DMS53 treated with DMSO at 0.1 percent for 48 hours (cell line): ENCODE data around the gene PIGBOS1.
"Not testable (repeated sequence)": the region's sequence is repeated elsewhere in the genome, so short reads cannot be mapped to it uniquely, and the experiment has no call there.

Experiments used
- DNase-seq: peaks from one replicate; lab custom pipeline; 2025; ENCODE audit not compliant: unreplicated experiment; lab: John Stamatoyannopoulos, UW

PIGBOS1 gene, protein sequence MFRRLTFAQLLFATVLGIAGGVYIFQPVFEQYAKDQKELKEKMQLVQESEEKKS

DNA sequence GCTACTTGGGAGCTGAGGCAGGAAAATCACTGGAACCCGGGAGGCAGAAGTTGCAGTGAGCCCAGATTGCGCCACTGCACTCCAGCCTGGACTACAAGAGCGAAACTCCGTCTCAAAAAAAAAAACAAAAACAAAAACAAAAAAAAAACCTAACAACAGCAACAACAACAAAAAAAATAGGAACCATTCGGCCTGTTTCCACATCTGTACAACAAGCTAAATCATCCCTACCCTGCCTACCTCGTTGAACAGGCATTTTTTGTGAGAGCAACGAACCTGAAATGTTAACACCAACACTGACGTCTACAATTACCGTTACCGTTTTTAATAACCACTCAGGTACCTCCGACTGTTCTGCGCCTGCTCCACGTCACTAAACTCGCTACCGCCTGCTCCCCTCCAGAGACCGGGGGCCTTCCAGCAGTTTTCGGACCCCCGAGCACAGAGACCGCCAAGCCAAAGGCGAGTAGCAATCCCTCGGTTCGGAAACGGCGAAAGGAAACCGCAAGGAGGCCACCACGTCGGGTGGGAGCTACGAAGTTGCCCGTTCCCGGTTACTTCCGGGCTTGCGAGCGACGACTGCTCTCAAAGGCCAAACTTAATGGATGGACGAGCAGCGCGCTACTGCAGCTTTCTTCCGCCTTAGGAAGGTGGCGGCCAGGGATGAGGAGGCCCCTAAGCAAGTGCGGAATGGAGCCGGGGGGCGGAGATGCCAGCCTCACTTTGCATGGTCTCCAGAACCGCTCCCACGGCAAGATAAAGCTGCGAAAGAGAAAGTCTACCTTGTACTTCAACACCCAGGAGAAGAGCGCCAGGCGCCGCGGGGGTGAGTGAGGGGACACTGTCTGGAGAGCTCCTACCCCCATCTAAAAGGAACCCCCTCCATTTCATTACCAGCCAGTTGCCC, at the start of gene PIGBOS1, which contains the start of gene PIGB:
Gene PIGBOS1 (minus strand): TSS at position 536 of the 907 bp plus-strand sequence. CDS start 1,331 bp downstream, outside the sequence.
Gene PIGB (plus strand): TSS at position 635 of the 907 bp plus-strand sequence. CDS start 29 bp downstream, at position 664.
- DNase-seq = peak; percentile 66

DNA sequence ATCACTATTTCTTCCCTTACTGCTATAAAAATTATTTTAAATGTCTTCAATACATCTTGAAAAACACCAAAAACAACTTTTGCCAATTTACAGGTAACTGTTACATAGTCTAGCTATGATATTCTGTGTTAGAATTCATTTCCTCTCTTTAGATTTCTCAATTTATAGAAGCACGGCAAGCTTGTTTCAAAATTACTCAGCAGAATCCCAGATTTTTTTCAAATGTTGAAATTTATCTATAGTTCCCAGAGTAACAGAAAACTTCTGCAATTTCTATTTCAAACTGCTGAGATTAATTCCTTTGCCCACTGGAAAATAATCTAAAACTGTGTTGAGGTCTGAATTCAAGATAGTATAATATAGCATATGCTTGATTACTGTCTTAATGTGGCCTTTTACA, 48.1 kb upstream of the PIGBOS1 start:
- DNase-seq = no peak

DNA sequence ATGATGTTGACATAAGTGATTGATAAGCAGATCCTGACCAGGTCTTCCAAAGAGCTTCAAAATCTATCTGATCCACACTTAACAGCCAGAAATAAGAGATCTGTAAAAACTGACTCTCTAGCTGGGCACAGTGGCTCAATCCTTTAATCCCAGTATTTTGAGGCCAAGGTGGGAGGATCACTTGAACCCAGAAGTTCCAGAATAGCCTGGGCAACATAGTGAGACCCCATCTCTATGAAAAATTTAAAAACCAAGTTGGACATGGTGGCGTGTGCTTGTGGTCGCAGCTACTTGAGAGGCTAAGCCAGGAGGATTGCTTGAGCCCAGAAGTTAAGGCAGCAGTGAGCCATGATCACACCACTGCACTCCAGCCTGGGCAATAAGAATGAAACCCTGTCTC, 43.7 kb upstream of the PIGBOS1 start:
- no peak for DNase-seq

DNA sequence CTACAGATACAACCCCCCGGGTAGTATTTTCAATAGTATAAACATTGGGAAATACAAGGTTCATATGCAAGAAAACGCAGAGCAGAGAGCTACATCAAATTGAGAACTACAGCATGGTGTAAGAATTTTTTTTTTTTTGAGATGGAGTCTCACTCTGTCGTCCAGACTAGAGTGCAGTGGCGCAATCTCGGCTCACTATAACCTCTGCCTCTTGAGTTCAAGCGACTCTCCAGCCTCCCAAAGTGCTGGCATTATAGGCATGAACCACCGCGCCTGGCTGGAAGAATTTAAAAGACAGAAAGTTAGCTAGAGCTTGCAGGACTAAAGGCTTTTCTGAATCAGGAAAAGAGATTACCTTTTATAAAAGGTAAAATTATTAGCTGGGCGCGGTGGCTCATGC, 42.1 kb upstream of the PIGBOS1 start:
- DNase-seq = no peak

DNA sequence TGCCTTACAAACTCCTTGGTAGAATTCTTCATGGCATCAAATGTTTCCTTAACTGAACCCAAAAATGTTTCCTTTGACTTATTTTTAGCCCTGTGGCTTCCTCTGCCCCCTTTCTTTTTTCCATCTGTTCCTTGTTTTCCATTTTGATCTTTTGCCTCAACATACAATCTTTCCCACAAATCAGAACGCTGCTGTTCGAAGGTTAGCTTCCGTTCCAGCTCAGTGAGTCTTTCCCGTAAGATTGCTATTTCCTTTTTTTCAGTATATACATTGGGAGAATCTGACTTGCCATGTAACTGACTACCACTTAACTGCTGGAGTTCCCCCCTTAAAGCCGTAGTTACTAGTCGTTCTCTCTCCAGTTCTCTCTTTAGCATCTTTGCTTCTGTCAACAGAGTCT, 41.3 kb upstream of the PIGBOS1 start:
- DNase-seq = no peak

DNA sequence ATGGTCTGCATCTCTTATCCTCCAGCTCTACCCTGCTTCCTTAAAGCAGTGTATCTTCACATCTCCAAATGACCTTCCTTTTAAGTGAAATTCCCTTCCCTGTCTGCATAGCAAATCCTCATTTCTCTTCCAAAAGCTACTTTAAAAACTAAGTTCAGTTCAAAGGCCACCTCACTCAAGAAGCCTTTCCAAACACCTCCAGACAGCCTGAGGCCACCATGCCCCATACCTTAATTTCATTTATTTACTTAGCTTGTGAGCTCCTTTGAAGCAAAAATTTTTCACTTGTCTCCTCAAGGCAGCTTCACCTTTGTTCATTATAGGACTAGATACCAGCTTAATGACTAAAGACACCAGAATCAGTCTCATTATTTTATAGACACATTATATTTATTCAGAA, 39.5 kb upstream of the PIGBOS1 start:
- no peak for DNase-seq

DNA sequence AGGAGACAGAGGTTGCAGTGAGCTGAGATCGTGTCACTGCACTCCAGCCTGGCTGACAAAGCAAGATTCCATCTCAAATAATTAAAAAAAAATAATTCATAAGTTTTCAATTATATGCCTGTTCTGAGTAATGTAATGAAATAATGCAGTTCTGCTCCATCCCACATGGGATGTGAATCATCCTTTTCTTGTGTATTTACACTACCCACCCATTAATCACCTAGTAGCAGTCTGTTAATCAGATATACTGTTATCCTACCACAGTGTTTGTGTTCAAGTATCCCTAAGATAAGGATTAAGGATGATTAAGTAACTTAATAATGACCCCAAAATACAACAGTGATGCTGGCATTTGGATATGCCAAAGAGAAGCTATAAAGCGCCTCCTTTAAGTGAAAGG, 38.9 kb upstream of the PIGBOS1 start:
- no peak for DNase-seq

DNA sequence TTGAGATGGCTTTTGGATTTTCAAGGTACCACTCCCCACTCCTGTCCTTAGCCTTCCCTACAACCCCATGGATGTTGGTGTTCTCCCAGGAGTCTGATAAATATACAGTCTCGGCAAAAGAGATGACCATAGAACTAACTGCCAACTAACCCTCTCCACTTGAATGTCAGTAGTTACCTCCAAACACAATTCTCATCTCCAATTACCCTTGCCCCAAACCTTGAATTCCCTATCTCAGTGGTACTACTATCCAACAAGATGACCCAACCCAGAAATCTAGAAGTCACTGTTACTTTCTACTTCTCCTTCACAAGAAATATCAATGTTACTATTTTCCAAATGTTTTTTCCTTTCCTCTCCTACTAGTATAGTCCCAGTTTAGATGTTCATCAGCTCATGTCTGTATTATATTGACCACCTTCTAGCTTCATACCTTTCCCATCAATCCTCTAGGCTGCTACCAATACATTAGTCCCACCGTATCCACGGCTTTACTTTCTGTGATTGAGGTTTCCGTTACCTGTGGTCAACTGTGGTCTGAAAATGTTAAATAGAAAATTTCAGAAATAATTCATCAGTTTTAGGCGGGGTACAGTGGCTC, 38.2 kb upstream of the PIGBOS1 start:
- DNase-seq = no peak

DNA sequence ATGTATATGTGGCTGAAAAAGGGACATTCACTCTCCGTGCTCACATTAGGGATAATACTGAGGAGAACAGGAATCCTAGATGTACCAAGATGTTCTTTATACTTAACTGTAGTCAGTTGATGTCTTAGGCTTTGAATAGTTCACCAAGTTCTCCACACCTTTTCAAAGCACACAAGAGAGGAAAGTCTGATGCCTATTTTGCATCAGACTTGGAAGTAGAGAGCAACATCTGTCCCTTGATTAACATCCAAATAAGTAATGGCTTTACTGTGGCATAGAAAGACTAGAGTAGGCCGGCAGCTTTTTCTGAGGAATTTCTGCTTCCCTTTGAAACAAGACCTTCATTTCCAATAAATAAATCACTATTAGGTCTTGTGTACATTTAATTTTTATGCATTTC, 34.1 kb upstream of the PIGBOS1 start:
- DNase-seq = no peak

DNA sequence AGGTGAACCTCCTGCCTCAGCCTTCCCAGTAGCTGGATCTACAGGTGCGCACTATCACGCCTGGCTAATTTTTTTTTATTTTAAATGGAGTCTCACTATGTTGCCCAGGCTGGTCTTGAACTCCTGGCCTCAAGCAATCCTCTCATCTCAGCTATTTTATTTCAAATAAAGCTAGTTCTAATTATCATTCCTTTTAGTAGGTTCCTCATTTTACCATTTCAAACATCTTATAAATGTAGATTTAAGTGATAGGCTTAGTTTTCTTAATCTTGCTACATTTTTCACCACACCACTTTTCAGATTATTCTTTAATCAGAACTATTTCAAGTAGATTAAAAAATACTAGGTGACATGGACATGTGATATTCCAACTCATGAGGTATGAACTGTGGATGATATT, 30.4 kb upstream of the PIGBOS1 start:
- no peak for DNase-seq

DNA sequence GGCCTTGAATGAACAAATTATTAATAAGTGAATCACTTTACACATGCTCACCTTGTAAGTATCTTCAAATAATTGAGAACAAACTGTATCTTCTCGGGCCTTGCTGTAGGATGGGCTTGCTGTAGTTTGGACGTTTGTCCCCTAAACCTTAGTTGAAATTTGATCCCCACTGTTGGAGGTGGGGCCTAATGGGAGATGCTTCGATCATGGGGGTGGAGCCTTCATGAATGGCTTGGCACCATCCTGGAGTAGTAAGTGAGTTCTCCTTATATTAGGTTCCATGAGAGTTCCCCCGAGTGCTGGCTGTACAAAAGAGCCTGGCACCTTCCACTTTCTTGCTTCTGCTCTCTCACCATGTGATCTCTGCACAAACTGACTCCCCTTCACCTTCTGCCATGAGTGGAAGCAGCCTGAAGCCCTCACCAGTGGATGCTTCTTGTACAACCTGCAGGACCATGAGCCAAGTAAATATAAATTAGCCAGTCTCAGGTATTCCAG, 29.4 kb upstream of the PIGBOS1 start:
- no peak for DNase-seq

DNA sequence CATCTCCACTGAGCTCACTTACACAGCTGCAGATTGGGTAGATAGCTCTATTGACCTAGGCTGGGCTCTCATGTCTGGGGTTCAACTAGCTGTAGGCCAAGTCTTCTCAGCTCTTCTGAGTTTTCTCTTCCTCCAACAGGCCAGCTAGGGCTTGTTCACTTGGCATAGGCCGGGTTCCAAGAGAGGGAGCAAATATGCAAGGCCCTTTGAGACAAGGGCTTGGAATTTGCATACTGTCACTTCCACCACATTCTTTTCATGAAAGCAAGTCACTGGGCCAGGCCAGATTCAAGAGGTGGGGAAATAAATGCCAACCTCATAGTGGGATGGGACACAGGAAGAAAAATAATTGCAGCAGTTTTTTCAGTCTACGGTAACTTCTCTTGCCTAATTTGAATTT, 25.3 kb upstream of the PIGBOS1 start:
- no peak for DNase-seq

DNA sequence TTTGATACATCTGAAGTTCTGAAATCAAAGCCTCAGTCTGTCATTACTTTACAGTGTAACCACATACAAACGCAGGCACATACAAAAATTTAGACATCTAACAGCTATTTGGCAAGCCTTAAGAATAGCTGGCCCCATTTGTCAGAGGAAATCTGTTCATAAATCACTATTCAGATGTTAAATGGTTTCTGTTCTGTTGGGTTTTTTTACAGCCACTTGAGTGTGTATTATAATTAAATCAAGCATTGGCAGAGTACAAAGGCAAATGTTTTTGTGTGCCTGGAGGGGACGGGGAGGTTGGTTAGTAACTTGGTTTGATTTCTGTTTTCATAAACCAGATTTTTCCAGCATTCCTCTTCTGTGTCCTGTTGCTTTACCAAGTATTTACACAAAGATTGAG, 24.2 kb upstream of the PIGBOS1 start:
- DNase-seq = no peak

DNA sequence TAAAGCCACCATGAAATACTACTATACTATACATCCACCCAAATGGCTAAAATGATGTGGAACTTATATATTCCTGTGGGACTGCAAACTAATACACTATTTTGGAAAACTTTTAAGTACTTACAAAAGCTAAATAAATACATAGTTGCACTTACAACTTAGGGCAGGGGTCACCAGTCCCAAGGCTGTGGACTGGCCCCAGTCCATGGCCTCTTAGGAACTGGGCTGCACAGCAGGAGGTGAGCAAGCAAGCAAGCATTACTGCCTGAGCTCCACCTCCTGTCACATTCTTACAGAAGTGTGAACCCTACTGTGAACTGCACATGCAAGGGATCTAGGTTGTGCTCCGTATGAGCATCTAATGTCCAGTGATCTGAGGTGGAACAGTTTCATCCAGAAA, 18.2 kb upstream of the PIGBOS1 start:
- DNase-seq = no peak

DNA sequence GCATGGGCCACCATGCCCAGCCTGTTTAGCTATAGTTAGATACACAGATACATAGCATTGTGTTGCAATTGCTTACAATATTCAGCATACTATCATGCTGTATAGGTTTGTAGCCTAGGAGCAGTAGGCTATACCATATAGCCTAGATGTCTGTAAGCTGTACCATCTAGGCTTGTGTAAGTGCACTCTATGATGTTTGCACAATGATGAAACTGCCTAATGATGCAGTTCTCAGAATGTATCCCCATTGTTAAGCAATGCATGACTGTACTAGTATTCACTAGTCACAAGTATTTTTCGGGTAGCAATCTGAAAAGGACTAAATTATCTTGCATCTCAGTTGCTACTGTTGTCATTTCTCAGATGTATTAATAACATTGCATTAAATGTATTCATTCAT, 16.1 kb upstream of the PIGBOS1 start:
- DNase-seq = no peak

DNA sequence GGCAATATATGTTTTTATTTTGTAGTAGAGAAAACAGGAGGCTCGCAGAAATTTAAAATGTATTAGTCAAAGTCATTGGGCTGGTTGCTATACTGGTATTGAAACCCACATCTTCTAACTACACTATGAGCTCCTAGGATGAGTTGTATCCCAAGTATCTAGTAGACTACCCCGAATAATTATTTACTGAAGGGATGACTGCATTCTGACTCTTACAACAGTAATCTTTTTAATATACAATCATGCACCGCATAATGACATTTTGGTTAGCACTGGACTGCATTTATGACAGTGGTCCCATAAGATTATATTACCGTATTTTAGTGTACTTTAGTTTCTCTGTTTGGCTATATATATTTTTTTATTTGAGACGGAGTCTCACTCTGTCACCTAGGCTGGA, 15.4 kb upstream of the PIGBOS1 start:
- no peak for DNase-seq

DNA sequence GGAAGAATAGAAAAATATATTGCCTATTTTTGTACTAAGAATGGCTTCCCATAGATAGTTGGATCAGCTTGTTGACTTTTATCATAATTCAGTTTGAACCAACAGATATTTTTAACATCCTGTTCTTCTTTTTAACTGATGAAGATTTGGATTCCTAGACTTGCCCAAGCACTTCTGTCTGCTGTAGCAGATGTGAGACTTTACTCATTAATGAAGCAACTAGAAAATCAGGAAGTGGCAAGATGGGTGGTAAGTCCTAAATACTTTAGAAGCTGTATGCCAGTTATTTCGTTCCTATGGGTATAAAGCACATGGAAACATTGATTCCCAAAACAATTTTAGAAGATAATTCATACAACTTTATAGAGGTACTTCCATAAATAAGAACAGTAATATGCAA, 8.5 kb upstream of the PIGBOS1 start:
- DNase-seq = no peak

DNA sequence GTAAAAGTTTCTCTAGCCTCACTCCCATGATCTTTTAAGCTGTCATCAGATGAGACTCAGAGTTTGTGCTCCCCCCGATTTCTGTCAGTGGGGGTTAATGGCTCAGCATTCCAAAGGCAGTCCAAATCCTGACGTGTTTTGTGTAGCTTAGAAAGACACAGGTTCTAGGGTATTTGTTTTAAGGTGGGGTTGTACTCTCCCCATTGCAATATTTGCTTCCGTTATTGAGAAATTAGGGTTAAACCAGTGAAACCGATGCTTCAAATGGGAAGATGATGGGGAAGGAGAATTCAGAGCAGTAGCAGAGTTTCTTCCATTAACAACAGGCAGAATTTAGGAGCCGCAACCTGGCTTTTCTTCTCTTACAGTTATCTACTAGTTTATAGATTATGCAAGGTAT, 3.5 kb upstream of the PIGBOS1 start:
- no peak for DNase-seq

DNA sequence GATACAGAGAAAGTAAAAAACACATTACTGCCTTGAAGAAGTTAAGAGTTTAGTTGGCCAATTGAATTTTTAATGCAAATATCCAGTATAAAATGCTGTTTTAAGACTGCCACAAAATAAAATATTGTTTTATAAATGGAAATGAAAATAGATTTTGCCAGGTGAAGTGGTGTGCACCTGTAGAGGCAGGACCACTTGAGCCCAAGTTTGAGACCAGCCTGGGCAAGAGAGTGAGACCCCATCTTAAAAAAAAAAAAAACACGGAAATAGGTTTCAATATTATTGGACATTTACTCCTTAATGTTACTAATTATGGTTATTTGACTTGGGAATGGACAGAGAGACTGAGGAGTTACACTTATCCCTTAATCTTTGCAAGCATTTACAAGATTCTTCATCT, 2.0 kb upstream of the PIGBOS1 start:
- DNase-seq = no peak

DNA sequence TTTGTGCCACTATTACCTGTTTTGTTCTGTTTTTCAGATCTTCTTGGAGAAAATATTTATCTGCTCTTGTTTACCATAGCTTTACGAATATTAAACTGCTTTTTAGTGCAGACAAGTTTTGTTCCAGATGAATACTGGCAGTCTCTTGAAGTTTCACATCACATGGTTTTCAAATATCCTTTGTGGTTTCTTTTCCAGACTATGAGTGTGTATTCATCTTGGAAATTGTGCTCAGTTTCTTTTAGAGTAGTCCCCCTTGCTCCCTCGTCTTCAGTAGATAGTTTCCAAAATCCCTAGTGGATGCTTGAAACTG, 1.3 kb upstream of the PIGBOS1 start:
- DNase-seq = no peak

DNA sequence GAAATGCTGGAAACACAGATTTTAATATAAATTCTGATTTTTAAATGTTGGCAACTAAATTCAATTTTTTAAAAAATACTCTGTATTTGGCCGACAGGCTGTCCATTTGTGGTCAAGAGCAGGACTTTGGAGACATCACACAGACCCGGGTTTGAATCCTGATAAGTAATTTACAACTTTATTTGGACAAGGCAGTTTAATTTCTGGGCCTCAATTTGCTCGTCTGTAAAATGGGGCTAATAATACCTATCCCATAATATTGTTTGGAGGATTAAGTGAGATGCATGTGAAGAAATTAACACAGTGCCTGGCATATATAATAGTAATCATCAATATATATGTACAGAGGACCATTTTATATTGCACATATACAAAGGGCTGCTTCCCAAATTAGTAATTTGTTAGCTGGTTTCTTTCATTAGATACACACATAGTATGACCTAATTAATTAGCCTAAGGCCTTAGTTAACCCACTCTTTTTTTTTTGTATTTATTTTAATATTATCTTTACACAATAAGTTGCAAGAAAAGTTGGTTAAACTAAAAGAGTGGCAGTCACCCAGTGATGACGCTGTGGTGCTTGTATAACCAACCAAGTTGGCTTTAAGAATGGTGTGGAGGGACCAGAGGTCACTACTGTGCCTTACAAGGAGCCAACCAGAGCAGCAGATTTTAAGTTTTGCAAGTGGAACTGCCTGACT, 764 bp upstream of the PIGBOS1 start:
- no peak for DNase-seq

DNA sequence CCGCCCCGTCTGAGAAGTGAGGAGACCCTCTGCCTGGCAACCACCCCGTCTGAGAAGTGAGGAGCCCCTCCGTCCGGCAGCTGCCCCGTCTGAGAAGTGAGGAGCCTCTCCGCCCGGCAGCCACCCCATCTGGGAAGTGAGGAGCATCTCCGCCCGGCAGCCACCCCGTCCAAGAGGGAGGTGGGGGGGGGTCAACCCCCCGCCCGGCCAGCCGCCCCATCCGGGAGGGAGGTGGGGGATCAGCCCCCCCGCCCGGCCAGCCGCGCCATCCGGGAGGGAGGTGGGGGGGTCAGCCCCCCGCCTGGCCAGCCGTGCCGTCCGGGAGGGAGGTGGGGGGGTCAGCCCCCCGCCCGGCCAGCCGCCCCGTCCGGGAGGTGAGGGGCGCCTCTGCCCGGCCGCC, 16.1 kb downstream of the PIGBOS1 start:
- not testable (repeated sequence) for DNase-seq
